Superior temporal gyrus (tissue), 1 donor: Measurements from ENCODE around the gene GZMB.
"Not testable (repeated sequence)": the region's sequence is repeated elsewhere in the genome, so short reads cannot be mapped to it uniquely, and the experiment has no call there.

Source experiments
- DNase-seq: peaks from one replicate; pipeline ENCODE4 v3.0.0-alpha.2; 2016; ENCODE audit errors: extremely low spot score

GZMB gene, protein sequence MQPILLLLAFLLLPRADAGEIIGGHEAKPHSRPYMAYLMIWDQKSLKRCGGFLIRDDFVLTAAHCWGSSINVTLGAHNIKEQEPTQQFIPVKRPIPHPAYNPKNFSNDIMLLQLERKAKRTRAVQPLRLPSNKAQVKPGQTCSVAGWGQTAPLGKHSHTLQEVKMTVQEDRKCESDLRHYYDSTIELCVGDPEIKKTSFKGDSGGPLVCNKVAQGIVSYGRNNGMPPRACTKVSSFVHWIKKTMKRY

DNA sequence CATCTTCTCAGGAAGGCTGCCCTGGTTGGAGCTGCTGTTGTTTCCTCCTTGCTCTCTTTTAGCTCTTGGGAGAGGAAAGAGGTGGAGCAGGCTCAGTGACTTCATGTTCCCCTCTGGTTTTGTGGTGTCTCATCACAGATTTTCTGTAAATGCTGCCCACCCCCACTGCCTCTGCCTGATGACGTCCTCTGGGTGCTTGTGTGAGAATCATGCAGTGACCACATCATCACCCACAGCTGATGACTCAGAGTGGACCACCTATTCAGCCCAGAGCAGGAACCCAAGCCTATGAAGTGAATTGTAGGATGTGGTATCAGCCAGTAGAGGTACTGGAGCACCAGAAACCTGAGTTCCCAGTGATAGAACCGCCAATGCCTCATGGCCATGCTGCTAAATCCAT, at the start of gene GZMB:
Gene GZMB (minus strand): TSS at position 33 of the 400 bp plus-strand sequence. CDS start 30 bp downstream, at position 3.
- DNase-seq, result no peak

DNA sequence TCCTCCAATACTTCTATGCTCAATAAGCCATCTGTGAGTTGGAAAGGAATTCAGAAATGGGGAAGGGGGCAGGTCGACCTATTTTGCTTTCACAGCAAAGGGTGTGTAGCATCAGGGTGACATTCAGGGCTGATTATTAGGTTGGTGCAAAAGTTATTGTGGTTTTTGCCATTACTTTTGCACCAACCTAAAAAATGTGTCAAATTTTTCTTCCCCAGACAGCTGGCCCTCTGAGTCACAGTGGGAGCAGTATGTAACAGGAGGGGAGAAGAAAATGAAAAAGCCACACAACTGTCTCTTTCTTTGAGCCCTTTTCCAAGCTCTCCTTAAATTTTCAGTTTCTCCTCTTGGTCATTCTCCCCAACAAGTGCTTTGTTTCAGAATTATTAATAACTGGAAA, 47.1 kb upstream of the GZMB start:
- no peak for DNase-seq

DNA sequence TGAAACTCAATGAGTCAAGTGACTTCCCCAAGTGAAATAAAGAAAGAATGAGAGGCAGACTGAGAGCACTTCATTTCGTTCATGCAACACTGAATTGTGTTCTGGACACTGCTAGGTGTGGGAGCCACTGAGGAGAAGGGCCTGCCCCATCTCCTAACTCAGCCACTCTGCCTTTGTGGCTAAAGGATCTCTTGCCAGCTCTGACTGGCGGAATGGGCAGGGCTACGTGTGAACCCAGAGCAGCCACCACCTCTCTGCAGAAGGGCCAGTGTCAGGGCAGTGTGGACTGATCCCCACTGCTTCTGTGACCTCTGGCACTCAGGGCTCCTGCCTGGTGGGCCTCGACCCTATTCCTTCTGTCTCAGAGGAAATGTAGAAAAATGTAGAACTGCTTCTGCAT, 46.5 kb upstream of the GZMB start:
- no peak for DNase-seq

DNA sequence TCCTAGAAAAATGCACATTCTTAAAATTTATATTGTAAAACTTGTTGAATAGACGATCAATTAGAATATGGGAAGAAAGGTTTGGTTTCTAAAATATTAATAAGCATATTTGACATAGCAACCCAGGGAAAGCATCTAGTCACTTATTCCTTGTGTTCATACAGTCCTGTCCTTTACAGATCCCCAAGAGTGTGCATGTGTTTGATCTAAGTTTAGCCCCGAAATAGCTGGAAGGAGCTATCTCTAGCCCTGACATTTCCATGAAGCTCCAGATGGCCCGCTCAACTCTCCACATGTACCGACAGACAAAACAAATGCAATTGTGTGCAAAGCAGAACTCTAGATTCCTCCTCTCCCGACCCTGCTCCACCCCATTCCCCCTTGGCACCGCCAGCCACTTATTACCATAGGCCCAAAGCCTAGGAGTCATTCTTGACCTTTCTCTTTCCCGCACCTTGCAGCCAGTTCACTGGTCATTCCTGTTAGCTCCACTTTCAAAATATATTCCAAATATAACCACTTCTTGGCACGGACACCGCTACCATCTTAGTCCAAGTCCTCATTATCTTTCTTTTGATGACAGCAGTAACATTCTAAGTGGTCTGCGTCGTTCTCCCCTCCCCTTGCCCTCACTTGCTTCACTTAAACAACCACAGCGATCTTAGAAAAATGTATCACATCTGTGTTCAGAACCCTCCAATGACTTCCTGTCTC, 45.4 kb upstream of the GZMB start:
- DNase-seq, result no peak

DNA sequence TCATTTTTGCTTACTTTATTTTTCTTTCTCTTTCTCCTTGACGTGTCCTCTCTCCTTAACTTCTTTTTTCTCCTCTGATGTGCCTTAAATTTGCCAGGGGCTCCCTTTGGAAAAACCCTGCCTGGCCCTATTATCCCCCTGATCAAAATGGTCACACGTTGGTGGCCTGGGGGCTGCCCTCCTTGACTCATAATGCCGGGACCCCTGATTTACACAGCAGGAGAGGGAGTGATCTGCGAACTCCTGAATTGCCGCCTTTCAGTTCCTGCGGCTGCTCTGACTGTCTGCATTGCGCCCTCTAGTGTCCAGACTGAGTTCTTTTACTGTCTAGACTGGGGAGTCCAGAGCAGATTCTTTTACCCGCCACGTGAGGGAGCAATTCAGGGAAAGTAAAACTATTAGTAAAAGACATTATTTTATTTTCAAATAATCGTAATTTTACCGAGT, 44.8 kb upstream of the GZMB start:
- DNase-seq, result peak; percentile 87

DNA sequence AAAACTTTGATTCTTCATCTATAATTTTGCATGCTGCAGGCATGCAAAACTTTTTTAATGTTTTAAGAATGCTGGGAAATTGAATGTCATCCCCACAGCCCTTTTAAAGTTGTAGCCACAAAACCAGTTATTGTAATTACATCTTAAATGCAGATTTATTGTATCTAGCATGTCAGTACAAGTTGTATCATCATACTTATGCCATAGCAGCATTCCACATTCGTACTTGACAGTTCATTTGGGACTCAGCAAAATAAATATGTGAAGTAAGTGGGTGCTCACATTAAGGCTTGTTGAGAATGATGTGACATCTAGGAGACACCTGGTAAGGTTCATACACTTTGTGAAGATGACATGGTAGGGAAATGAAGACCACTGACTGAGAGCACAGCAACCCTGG, 44.0 kb upstream of the GZMB start:
- DNase-seq, result no peak

DNA sequence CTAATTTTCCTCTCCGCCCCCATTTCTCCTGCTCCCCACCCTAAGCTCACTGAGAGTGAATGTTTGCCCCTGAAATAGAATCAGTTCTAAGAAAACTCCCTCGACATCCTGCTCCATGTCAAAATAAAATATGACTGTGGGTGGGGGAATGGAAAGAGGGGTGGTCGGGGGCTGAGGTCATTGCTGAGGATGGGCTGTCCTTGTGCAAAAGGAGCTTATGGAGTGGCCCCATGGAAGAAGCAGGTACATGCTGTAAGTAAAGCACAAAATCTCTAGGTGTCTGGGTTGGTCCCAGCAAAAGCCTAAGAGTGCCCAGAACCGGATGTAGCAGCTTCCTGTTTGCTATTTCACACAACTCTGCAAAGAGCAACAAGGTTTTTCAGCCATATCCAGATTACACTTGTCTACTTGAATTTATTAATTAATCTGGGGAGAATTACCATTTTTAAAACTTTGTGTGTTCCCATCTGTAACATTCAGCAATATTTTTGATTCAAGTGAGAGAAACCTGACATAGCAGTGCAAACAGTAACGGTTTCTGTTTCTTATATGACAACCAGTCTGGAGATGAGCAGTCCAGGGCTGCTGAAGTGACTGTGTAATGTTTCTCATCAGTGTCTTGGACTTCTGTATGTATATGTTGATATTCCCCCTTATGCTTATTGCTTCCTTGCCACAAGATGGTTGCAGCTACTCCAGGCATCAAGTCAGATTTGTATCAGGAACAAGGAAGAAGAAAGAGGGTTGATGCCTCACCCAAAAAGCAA, 40.4 kb upstream of the GZMB start:
- no peak for DNase-seq

DNA sequence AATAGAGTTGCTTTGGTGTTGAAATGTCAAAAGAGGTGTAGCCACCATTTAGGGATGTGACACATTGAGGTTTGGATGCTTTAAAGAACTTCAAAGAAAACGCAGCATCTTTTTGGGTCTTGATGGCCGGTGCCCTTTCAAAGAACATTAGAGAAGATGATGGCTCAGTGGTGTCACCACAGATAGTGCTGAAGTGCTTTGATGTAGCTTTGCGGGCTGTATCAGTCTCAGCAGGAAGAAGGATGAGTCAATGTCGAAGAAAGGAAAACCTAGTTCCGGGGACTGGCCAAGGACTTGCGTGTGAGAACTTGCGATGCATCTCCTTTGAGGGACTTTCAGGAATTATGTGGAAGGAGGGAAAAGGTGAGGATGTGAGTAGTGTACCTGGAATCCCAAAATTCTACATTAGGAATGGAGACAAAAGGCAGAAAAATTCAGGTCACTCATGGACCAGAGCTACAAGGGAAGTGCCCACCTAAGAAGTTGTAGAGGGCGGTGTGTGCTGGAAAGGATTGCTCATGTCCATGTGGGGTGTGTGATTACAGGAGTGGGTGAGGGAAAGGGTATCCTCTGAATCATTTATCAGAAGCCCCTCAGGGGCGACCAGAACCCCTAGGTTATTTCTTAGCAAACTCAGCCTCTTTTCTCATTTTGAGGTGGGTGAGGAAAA, 39.7 kb upstream of the GZMB start:
- no peak for DNase-seq

DNA sequence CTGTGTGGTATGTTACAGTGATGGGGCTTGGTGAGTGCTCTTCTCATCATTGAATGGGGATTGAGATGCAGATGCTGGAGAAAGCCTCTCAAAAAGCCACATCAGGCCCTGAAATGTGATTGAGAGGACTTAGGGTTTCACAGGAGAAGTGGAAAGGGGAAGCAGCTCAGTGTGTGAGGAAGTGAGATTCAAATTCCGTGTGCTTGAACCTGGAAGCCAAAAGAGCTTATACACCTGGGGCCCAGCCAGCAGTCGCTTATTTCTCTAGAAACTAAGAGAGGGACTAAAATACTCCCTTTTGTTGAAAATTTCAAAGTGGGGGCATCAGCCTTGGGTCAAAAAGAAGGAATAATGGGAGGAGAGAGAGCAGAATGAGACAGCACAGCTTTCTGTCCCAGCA, 39.1 kb upstream of the GZMB start:
- no peak for DNase-seq

DNA sequence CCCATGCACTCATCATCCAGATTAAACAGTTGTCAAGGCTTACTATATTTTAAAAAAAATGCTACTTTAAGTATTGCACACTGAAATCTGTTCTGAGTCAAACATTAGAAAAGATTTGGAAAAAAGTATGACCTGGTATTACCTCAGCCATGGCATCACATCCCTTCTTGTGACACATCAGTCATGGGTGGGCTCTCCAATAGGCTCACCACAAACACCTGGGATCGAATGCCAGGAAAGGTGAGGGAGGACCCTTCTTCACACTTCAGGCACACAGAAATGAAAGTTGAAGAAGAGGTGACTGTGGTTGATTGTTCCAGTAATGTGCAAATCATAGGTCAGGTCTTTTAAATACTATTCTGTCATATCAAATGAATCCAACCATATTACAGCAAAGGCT, 36.6 kb upstream of the GZMB start:
- DNase-seq, result no peak

DNA sequence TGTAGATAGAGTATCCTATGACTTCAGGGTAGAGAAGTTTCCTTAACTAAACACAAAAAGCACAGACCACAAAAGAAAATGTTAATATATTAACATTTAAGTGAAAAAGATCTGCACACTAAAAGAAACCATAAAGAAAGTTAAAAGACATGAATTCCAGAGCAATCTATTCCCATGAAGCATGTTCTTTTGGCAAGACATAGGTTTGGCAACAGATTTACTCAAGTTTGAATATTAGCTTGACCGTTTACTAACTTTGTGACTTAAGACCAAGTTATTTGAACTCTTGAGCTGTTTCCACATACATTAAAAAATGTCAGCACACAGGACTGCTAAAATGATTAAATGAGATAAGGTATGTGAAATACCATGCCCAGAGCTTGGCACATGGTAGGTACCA, 35.7 kb upstream of the GZMB start:
- no peak for DNase-seq

DNA sequence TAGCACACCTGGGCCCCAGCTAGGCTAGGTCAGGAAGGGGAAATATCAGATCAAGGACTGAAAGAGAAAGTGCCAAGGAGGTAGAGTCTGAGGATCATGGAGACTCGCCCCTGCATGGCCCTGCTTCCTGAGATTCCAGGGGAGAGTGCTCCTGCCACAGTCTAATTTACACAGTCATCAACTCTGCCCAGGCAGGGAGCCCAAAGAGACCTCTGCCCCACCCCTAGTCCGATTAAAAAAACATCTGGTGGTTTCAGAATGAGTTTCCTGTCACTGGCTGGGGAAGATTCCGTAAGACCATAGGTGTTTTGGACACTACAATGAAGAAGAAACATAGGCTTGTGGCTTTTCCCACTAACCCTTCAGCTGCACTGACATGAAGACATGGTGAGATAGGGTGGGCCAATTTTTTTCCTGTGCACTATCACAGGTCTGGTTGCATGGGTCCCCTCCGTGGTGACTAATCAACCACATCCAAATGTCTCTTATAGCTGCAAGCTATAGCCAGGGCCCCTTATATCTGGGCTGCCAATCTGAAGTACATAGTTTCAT, 31.5 kb upstream of the GZMB start:
- DNase-seq, result no peak

DNA sequence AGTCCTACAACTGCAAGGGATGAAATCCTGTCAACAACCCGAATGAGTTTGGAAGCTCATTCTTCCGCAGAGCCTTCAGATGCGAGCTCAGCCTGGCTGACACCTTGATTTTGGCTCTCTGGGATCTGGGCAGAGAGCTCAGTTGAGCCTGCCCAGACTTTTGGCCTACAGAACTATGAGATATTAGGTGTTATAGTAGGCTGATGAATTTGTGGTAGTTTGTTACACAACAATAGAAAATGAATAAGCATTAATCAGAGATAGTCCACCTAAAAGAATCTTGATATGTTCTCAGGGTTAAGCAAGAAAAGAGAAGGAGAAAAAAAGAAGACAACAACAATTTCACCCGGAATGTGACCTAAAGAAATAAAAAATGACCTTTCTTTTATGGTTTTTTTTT, 30.4 kb upstream of the GZMB start:
- no peak for DNase-seq

DNA sequence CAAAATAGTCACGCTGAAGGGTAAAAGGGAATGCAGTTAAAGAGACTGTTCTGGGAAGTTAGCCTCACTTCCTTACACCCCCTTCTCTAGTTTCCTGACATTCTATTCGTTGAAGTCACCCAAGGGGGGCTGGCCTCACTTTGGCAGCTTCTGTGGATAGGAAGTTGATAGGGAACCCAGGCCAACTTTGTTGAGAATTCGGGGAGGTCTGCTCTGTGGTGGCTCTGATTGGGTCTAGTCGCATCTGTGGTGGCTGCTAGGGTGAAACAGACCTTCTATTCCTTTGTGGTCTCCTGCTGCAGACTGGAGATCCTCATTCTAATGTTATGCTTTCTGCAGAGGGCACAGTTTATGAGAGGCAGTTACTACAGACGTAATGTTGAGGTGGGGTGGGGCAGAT, 28.8 kb upstream of the GZMB start:
- no peak for DNase-seq

DNA sequence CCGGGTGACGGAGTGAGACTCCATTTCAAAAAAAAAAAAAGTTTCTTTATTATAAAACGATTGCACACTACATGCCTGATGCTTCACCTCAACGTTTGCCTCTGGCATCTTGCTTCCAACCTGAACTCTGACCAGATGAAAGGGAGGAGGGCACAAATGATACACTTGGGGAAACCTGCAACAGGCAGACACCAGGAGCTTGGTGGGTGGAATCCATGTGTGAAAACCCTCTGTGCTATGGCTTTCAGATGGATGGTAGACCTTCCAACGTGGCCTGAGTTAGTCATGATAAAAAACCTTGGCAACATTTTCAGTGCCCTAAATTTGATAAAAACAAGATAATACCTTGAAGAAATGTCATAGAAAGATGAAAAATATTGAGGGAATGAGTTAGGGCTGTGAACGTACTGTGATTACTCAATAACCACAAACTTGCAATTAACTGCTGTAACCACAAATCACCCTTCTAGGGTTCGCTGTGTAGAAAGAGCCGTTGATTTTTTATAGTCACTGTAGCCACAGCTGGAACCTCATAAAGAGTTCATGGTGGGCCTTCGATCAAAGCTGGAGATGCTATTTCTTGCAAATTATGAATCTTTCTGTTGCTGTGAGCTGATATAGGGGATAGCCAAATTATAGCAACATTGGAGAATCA, 26.1 kb upstream of the GZMB start:
- DNase-seq, result no peak

DNA sequence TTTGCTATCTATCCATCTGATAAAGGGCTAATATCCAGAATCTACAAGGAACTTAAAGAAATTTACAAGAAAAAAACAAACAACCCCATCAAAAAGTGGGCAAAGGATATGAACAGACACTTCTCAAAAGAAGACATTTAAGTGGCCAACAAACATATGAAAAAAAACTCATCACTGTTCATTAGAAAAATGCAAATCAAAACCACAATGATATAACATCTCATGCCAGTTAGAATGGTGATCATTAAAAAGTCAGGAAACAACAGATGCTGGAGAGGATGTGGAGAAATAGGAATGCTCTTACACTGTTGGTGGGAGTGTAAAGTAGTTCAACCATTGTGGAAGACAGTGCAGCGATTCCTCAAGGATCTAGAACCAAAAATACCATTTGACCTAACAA, 14.4 kb upstream of the GZMB start:
- not testable (repeated sequence) for DNase-seq

DNA sequence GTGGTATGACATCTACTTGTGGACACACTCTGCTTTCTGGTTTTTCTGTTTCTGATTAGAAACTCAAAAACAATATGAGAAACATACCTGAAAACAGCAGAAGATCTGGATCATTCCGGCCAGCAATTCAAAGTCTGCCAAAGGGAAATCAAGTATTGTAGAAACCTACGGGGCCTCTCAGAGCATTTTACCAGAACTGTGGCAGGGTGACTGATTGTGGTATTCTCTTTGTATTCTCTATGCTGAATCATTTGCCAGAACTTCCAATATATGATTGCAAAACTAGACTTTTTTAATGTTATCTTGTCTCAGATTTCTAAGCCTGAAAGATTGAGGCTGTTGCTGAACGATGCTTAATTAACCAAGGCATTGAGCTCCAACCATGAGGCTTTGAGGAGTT, 5.9 kb upstream of the GZMB start:
- DNase-seq, result no peak

DNA sequence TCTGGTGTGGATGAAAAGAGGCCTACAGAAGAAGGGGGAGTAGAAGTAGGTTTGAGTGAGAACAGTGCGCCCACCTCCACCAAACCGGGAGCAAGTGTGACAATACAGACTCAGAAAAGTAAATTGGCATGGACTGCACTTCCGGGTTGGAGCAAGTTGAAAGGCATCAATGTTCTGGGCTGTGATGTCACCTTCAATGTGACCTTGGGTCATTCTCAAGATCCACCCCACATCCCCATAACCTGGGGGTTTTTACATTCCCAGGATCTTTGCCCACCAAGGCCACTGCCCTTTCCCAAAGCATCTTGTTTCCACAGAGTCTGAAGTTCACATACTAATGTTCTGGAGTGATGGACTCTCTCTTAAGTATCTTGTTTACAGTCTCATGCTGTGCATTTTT, 5.3 kb upstream of the GZMB start:
- DNase-seq, result no peak

DNA sequence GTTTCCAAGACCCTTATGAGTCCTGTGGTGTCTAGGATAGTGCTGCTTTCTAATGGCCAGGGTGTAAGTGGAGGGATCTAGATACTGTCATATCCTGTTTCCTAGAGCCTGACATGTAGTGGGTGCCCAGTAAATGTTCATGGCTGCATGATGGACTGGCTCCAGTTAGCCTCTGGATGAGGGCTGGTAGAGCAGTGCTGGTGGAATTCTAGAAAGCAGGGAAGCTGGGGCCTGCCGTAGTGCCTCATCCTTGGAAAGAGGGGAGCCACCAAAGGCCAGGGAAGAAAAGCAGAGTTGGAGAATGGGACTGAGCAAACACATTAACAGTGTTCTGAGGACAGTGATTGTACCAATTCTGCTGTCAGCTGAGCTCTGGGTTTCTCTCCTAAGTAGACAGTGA, 637 bp downstream of the GZMB start:
- no peak for DNase-seq

DNA sequence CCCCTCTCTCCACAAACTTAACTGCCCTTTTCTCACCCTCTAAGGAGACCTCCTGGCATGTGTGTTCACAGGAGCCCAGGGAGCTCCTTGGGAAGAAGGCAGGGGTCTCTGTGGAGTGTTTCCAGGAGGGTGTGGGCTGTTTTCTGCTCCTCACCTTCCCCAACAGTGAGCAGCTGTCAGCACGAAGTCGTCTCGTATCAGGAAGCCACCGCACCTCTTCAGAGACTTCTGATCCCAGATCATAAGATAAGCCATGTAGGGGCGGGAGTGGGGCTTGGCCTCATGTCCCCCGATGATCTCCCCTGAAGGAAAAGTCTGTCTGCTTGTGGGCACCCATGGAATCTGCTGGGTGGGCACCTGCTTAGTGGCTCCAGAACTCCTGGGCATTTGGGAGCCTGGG, 1.2 kb downstream of the GZMB start:
- no peak for DNase-seq

DNA sequence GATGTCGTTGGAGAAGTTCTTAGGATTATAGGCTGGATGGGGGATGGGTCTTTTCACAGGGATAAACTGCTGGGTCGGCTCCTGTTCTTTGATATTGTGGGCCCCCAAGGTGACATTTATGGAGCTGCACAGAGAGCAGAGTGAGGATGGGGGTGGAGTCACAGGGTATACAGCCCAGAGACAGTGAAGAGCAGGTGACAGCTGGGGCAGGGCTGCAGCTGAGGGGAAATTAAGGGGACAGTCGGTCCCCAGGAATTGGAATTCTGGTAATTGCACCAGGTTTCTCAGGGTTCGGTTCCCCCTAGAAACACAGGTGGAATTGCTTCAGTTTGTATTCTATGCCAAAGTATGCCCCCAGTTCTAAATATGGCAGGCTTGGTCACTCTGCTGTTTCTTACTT, 1.7 kb downstream of the GZMB start:
- no peak for DNase-seq
